Endodermal cell (in vitro differentiated cells): Measurements from ENCODE around the gene PAEP. TPM values are rescaled to one million over a fixed set of nuclear protein-coding genes. Genes with fewer than 3 reads are reported as not detected.
A peak's percentile ranks its signal among the peaks of the same experiment; 100 is the strongest.

ENCODE experiments used
- DNase-seq: peaks from one replicate; pipeline ENCODE4 v3.0.0-alpha.2; 2017
- H3K27ac ChIP-seq: 2 replicates; pipeline ENCODE4 v1.5.1; 2013; ENCODE audit warnings: mild to moderate bottlenecking, low read depth, low read length, moderate library complexity
- H3K27me3 ChIP-seq: 2 replicates; pipeline ENCODE4 v1.6.1; 2013; ENCODE audit warnings: mild to moderate bottlenecking, low read length, moderate library complexity; ENCODE audit not compliant: insufficient read depth, control insufficient read depth, poor library complexity, severe bottlenecking
- H3K36me3 ChIP-seq: 2 replicates; pipeline ENCODE4 v1.7.0; 2013; ENCODE audit warnings: mild to moderate bottlenecking, low read length, moderate library complexity; ENCODE audit not compliant: control insufficient read depth, insufficient read depth
- H3K4me1 ChIP-seq: one replicate; pipeline ENCODE4 v1.7.0; 2013; ENCODE audit warnings: low read length; ENCODE audit not compliant: control insufficient read depth, insufficient read depth
- H3K4me3 ChIP-seq: 2 replicates; pipeline ENCODE4 v1.5.1; 2013; ENCODE audit warnings: mild to moderate bottlenecking, low read length, moderate library complexity
- H3K9ac ChIP-seq: 2 replicates; pipeline ENCODE4 v1.6.1; 2013; ENCODE audit warnings: mild to moderate bottlenecking, low read length, moderate library complexity; ENCODE audit not compliant: poor library complexity, severe bottlenecking; ENCODE audit errors: extremely low read depth
- H3K9me3 ChIP-seq: 2 replicates; pipeline ENCODE4 v1.6.1; 2013; ENCODE audit warnings: mild to moderate bottlenecking, low read length, moderate library complexity; ENCODE audit not compliant: control insufficient read depth
- H3K27ac Mint-ChIP-seq: 2 replicates; pipeline ENCODE4 v1.8.0; 2020; ENCODE audit warnings: mixed read lengths
- H3K27me3 Mint-ChIP-seq: 2 replicates; pipeline ENCODE4 v1.8.0; 2021; ENCODE audit warnings: mild to moderate bottlenecking, mixed read lengths; ENCODE audit not compliant: insufficient read depth
- H3K36me3 Mint-ChIP-seq: 2 replicates; pipeline ENCODE4 v1.8.0; 2020; ENCODE audit warnings: low read depth, mixed read lengths
- H3K4me1 Mint-ChIP-seq: 2 replicates; pipeline ENCODE4 v1.8.0; 2020; ENCODE audit warnings: mixed read lengths
- H3K4me3 Mint-ChIP-seq: 2 replicates; pipeline ENCODE4 v1.8.0; 2020; ENCODE audit warnings: mild to moderate bottlenecking, moderate library complexity, mixed read lengths
- H3K9me3 Mint-ChIP-seq: 2 replicates; pipeline ENCODE4 v1.8.0; 2020; ENCODE audit warnings: mild to moderate bottlenecking, mixed read lengths
- WGBS, 2 experiments: methylation state at CpG; one replicate each; pipeline versions ENCODE4 v1.1.5 to v1.1.7; 2013; ENCODE audit warnings: missing lambda C conversion rate in 2 of 2, mixed read lengths in 1 of 2; ENCODE audit not compliant: insufficient coverage in 1 of 2, insufficient read length in 1 of 2; 5-methylcytosine and 5-hydroxymethylcytosine counted together
- total RNA-seq, 2 donors: library from RNA; stranded (reverse); fragmentation: NEBNext Ultra II Directional in 1 of 2; extraction: Animal tissue kit (Norgen Biotek cat#: 25700) in 1 of 2; gene quantifications; 2 replicates in 1 of 2; 3 replicates in 1 of 2; pipeline ENCODE4 v1.2.1, GENCODE V29; 2021
- TF ChIP-seq, protein P1 (sequence below): fragments of 200-600 bp; sonication (generic); conservative IDR thresholded peaks from 2 replicates; pipeline ENCODE4 v1.5.0; 2021; ENCODE audit warnings: antibody characterized with exemption, mild to moderate bottlenecking

Gene PAEP
- total RNA-seq, 2 donors from 2014 or later = not detected

DNA sequence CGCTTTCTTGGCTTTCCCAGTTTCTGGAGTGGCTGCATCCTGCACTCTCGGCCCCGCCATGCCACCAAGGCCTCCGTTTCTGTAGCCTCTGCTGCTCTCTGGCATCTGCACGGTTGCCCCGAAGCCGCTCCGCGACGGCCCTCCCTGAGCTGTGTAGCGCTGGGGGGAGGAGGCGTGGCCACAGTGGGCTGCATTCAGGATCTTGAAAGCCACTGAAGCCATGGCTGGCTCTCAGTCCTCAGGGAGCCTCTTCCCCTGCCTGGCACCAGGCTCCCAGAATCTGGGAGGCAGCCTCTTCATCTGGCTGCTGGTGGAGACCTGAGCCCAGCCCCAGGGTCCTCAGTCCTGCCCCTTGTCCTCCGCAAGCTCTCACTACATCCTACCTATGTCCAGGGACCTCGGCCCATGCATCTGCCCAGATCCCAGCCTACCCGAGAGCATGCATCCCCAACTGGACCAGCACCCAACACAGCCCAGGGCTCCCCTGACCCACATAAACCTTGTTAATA, 25.1 kb downstream of the PAEP start:
- H3K27ac Mint-ChIP-seq = no peak overlapping the region
- no peaks in the 10 kb centered on the region for H3K4me1 ChIP-seq
- no peaks in the 10 kb centered on the region for H3K36me3 ChIP-seq
- H3K27me3 Mint-ChIP-seq = peaks cover 3% of the 10 kb centered on the region
- H3K9ac ChIP-seq = no peak overlapping the region
- no peak for DNase-seq
- H3K9me3 ChIP-seq = no peaks in the 10 kb centered on the region
- H3K4me3 Mint-ChIP-seq = no peak overlapping the region
- no peak overlapping the region for H3K27ac ChIP-seq
- H3K9me3 Mint-ChIP-seq = peaks cover 5% of the 10 kb centered on the region
- WGBS, 2 experiments = 81 to 88% methylated on average over 3 to 15 of the region's 15 CpGs
- H3K27me3 ChIP-seq = no peaks in the 10 kb centered on the region
- TF ChIP-seq, protein P1, sequence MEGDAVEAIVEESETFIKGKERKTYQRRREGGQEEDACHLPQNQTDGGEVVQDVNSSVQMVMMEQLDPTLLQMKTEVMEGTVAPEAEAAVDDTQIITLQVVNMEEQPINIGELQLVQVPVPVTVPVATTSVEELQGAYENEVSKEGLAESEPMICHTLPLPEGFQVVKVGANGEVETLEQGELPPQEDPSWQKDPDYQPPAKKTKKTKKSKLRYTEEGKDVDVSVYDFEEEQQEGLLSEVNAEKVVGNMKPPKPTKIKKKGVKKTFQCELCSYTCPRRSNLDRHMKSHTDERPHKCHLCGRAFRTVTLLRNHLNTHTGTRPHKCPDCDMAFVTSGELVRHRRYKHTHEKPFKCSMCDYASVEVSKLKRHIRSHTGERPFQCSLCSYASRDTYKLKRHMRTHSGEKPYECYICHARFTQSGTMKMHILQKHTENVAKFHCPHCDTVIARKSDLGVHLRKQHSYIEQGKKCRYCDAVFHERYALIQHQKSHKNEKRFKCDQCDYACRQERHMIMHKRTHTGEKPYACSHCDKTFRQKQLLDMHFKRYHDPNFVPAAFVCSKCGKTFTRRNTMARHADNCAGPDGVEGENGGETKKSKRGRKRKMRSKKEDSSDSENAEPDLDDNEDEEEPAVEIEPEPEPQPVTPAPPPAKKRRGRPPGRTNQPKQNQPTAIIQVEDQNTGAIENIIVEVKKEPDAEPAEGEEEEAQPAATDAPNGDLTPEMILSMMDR = no peak
- no peak overlapping the region for H3K4me3 ChIP-seq
- no peaks in the 10 kb centered on the region for H3K4me1 Mint-ChIP-seq
- H3K36me3 Mint-ChIP-seq = no peaks in the 10 kb centered on the region

DNA sequence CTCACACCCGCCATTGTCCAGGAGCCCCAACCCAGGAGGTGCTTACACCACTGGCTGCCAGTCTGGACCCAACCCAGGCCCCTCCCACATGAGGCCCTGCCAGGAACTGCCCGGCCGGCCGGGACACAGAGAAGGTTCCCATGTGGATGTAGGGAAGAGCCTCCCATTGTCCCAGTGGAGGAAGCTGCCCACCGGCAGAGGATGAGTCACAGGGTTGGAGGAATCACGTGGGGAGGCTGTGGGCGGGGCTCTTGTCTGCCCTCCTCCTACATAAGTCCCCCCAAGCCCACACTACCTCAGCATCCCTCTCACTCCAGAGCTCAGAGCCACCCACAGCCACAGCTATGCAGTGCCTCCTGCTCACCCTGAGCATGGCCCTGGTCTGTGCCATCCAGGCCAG, 26.1 kb downstream of the PAEP start:
- no peaks in the 10 kb centered on the region for H3K9me3 Mint-ChIP-seq
- H3K4me1 Mint-ChIP-seq = no peaks in the 10 kb centered on the region
- TF ChIP-seq, protein P1 = no peak
- Histone ChIP-seq H3K36me3 (no peaks in the 10 kb centered on the region), H3K27me3 (no peaks in the 10 kb centered on the region), H3K4me3 (no peak overlapping the region), H3K4me1 (no peaks in the 10 kb centered on the region), H3K9me3 (no peaks in the 10 kb centered on the region), H3K27ac (no peak overlapping the region), H3K9ac (no peak overlapping the region)
- no peaks in the 10 kb centered on the region for H3K36me3 Mint-ChIP-seq
- DNase-seq = peak; percentile 48
- no CpG with 5 or more reads among the region's 7 CpGs for WGBS, 2 experiments
- peaks cover under 1% of the 10 kb centered on the region for H3K27me3 Mint-ChIP-seq
- H3K27ac Mint-ChIP-seq = no peak overlapping the region
- no peak overlapping the region for H3K4me3 Mint-ChIP-seq

DNA sequence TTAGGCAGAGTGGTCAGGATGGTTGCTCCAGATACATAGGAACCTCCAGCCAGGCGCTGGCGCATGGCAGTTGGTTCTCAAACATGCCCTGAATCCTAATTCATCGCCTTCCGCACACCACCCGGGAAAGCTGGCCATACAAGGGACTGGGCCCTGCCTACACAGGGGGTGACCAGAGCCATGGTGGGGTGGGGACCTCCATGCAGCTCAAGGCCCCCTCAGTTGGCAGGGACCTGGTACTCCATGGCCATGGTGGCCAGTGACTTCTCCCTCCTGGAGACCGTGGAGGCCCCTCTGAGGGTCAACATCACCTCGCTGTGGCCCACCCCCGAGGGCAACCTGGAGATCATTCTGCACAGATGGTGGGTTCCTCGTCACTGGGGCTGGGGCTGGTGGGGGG, 26.8 kb downstream of the PAEP start:
- WGBS, 2 experiments = 92 to 94% methylated on average over 2 to 9 of the region's 9 CpGs
- H3K4me3 Mint-ChIP-seq = no peak overlapping the region
- Histone ChIP-seq H3K9me3 (no peaks in the 10 kb centered on the region), H3K9ac (no peak overlapping the region), H3K36me3 (no peaks in the 10 kb centered on the region), H3K27ac (no peak overlapping the region), H3K4me1 (no peaks in the 10 kb centered on the region), H3K4me3 (no peak overlapping the region), H3K27me3 (no peaks in the 10 kb centered on the region)
- H3K27ac Mint-ChIP-seq = no peak overlapping the region
- no peaks in the 10 kb centered on the region for H3K4me1 Mint-ChIP-seq
- no peaks in the 10 kb centered on the region for H3K9me3 Mint-ChIP-seq
- no peaks in the 10 kb centered on the region for H3K27me3 Mint-ChIP-seq
- no peaks in the 10 kb centered on the region for H3K36me3 Mint-ChIP-seq
- TF ChIP-seq, protein P1 = no peak
- DNase-seq = no peak
